Neural cell (in vitro differentiated cells): ENCODE results near the gene RFTN1. TPM values are rescaled to one million over a fixed set of nuclear protein-coding genes. Genes with fewer than 3 reads are reported as not detected.

Experiments used
- H2AFZ ChIP-seq: fragments of 200-600, 300-800 bp; sonication (generic), shearing (Covaris generic); 2 replicates; pipeline ENCODE4 v1.6.0; 2014; ENCODE audit warnings: low read depth, mild to moderate bottlenecking, antibody characterized with exemption, low read length, moderate library complexity
- H3F3A ChIP-seq: fragments of 200-600 bp; shearing (Covaris generic); 2 replicates; pipeline ENCODE4 v1.6.1; 2016; ENCODE audit warnings: mild to moderate bottlenecking, moderate library complexity, mixed read lengths, antibody characterized with exemption, low read length; ENCODE audit not compliant: insufficient read depth, poor library complexity, severe bottlenecking
- H3K27ac ChIP-seq: fragments of 200-600, 300-800 bp; sonication (generic), shearing (Covaris generic); 2 replicates; pipeline ENCODE4 v1.5.1; 2014; ENCODE audit warnings: mild to moderate bottlenecking, low read length, moderate library complexity
- H3K27me3 ChIP-seq: fragments of 300-800, 200-600 bp; sonication (generic), shearing (Covaris generic); 2 replicates; pipeline ENCODE4 v1.6.0; 2014; ENCODE audit warnings: mild to moderate bottlenecking, low read depth, low read length, moderate library complexity; ENCODE audit not compliant: insufficient read depth
- H3K36me3 ChIP-seq: fragments of 300-800, 200-600 bp; sonication (generic), shearing (Covaris generic); 2 replicates; pipeline ENCODE4 v1.5.1; 2014; ENCODE audit warnings: mild to moderate bottlenecking, antibody characterized with exemption, low read length, moderate library complexity; ENCODE audit not compliant: insufficient read depth
- H3K4me2 ChIP-seq: fragments of 300-800, 200-600 bp; sonication (generic), shearing (Covaris generic); 2 replicates; pipeline ENCODE4 v1.6.0; 2014; ENCODE audit warnings: mild to moderate bottlenecking, low read length
- H3K4me3 ChIP-seq: fragments of 300-800, 200-600 bp; sonication (generic), shearing (Covaris generic); 2 replicates; pipeline ENCODE4 v1.5.1; 2014; ENCODE audit warnings: mild to moderate bottlenecking, low read length, moderate library complexity
- H3K79me2 ChIP-seq: fragments of 200-600 bp; shearing (Covaris generic); replicated peaks from 2 replicates; pipeline ENCODE4 v1.6.0; 2014; ENCODE audit warnings: mild to moderate bottlenecking, low read length, moderate library complexity; ENCODE audit not compliant: insufficient read depth
- H3K9ac ChIP-seq: fragments of 300-800, 200-600 bp; sonication (generic), shearing (Covaris generic); 2 replicates; pipeline ENCODE4 v1.6.1; 2016; ENCODE audit warnings: mild to moderate bottlenecking, low read length, mixed read lengths
- H3K9me2 ChIP-seq: fragments of 200-600 bp; shearing (Covaris generic); 2 replicates; pipeline ENCODE4 v1.6.1; 2016; ENCODE audit warnings: mild to moderate bottlenecking, low read length, mixed read lengths; ENCODE audit not compliant: insufficient read depth
- H3K9me3 ChIP-seq: fragments of 200-600, 300-800 bp; sonication (generic), shearing (Covaris generic); 2 replicates; pipeline ENCODE4 v1.6.1; 2016; ENCODE audit warnings: mild to moderate bottlenecking, mixed run types, low read length, moderate library complexity, mixed read lengths
- H4K20me1 ChIP-seq: fragments of 200-600 bp; shearing (Covaris generic); 2 replicates; pipeline ENCODE4 v1.6.1; 2016; ENCODE audit warnings: mild to moderate bottlenecking, mixed run types; ENCODE audit not compliant: insufficient read depth
- EP300 ChIP-seq: fragments of 450-650 bp; conservative IDR thresholded peaks from 2 replicates; pipeline ENCODE4 v1.6.1; 2014; ENCODE audit warnings: antibody characterized with exemption, mild to moderate bottlenecking, moderate library complexity; ENCODE audit not compliant: poor library complexity, severe bottlenecking
- EZH2 ChIP-seq: fragments of 200-600, 300-800 bp; shearing (Covaris generic), sonication (generic); IDR thresholded peaks from 2 replicates; pipeline ENCODE4 v1.6.1; 2014; ENCODE audit warnings: antibody characterized with exemption, low read length, borderline replicate concordance, mild to moderate bottlenecking; ENCODE audit not compliant: insufficient read depth, poor library complexity, severe bottlenecking
- MXI1 ChIP-seq: fragments of 450-650 bp; conservative IDR thresholded peaks from 2 replicates; pipeline ENCODE4 v1.6.1; 2014; ENCODE audit warnings: antibody characterized with exemption, mild to moderate bottlenecking; ENCODE audit not compliant: poor library complexity, severe bottlenecking
- POLR2AphosphoS5 ChIP-seq: IDR thresholded peaks from 2 replicates; pipeline ENCODE4 v1.6.1; 2012
- RAD21 ChIP-seq: fragments of 450-650 bp; conservative IDR thresholded peaks from 2 replicates; pipeline ENCODE4 v1.6.1; 2014; ENCODE audit warnings: antibody characterized with exemption, mild to moderate bottlenecking, moderate library complexity
- SMC3 ChIP-seq: fragments of 450-650 bp; conservative IDR thresholded peaks from 2 replicates; pipeline ENCODE4 v1.6.1; 2014; ENCODE audit warnings: antibody characterized with exemption, mild to moderate bottlenecking, moderate library complexity; ENCODE audit not compliant: poor library complexity
- TAF1 ChIP-seq: IDR thresholded peaks from 2 replicates; pipeline ENCODE4 v1.6.1; 2012; ENCODE audit warnings: low read depth
- polyA plus RNA-seq: library from polyadenylated mRNA; depleted of rRNA; stranded (reverse); fragments of >200 nt; gene quantifications from 2 replicates; pipeline ENCODE4 v1.2.3, GENCODE V29; 2014
- TF ChIP-seq, protein P1 (sequence below): fragments of 450-650 bp; IDR thresholded peaks from 2 replicates; pipeline ENCODE4 v1.5.1; 2014; ENCODE audit warnings: antibody characterized with exemption, mild to moderate bottlenecking, moderate library complexity; ENCODE audit not compliant: poor library complexity, severe bottlenecking
- TF ChIP-seq, protein P2 (sequence below): IDR thresholded peaks from 2 replicates; pipeline ENCODE4 v1.6.1; 2012; ENCODE audit warnings: borderline replicate concordance

RFTN1 gene
- polyA plus RNA-seq, 1 donor from 2014 or later = 36.8 TPM

DNA sequence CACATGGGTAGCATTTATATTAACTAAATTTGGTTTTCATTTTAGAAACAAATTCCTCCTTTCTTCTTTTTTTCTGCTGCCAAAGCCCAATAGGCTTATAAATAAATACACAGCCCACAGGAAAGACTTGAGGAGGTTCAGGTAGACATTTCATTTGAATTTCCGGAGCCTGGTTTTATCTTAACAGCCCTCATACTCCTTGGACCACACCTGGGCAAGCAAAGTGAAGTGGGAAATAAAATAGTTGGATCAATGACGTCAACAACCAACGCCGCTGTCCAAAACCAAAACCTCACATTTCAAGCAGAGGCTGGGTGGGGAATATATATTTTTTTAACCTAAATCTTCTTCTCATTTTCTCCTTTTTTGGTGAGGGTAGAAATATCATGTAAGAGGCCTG lies 53.2 kb downstream of the RFTN1 start:
- Histone ChIP-seq H3F3A (no peaks in the 10 kb centered on the region), H3K79me2 (no peaks in the 10 kb centered on the region), H3K9ac (no peak overlapping the region), H2AFZ (no peak overlapping the region), H3K36me3 (no peaks in the 10 kb centered on the region), H3K9me2 (no peaks in the 10 kb centered on the region), H3K4me2 (no peak overlapping the region), H4K20me1 (no peaks in the 10 kb centered on the region), H3K27ac (no peak overlapping the region), H3K4me3 (no peak overlapping the region), H3K27me3 (no peaks in the 10 kb centered on the region), H3K9me3 (no peaks in the 10 kb centered on the region)
- TF ChIP-seq POLR2AphosphoS5 (no peak), MXI1 (no peak), TAF1 (no peak), EZH2 (no peak), RAD21 (no peak), SMC3 (no peak), EP300 (no peak)
- TF ChIP-seq, protein P1, sequence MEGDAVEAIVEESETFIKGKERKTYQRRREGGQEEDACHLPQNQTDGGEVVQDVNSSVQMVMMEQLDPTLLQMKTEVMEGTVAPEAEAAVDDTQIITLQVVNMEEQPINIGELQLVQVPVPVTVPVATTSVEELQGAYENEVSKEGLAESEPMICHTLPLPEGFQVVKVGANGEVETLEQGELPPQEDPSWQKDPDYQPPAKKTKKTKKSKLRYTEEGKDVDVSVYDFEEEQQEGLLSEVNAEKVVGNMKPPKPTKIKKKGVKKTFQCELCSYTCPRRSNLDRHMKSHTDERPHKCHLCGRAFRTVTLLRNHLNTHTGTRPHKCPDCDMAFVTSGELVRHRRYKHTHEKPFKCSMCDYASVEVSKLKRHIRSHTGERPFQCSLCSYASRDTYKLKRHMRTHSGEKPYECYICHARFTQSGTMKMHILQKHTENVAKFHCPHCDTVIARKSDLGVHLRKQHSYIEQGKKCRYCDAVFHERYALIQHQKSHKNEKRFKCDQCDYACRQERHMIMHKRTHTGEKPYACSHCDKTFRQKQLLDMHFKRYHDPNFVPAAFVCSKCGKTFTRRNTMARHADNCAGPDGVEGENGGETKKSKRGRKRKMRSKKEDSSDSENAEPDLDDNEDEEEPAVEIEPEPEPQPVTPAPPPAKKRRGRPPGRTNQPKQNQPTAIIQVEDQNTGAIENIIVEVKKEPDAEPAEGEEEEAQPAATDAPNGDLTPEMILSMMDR = no peak
- TF ChIP-seq, protein P2, sequence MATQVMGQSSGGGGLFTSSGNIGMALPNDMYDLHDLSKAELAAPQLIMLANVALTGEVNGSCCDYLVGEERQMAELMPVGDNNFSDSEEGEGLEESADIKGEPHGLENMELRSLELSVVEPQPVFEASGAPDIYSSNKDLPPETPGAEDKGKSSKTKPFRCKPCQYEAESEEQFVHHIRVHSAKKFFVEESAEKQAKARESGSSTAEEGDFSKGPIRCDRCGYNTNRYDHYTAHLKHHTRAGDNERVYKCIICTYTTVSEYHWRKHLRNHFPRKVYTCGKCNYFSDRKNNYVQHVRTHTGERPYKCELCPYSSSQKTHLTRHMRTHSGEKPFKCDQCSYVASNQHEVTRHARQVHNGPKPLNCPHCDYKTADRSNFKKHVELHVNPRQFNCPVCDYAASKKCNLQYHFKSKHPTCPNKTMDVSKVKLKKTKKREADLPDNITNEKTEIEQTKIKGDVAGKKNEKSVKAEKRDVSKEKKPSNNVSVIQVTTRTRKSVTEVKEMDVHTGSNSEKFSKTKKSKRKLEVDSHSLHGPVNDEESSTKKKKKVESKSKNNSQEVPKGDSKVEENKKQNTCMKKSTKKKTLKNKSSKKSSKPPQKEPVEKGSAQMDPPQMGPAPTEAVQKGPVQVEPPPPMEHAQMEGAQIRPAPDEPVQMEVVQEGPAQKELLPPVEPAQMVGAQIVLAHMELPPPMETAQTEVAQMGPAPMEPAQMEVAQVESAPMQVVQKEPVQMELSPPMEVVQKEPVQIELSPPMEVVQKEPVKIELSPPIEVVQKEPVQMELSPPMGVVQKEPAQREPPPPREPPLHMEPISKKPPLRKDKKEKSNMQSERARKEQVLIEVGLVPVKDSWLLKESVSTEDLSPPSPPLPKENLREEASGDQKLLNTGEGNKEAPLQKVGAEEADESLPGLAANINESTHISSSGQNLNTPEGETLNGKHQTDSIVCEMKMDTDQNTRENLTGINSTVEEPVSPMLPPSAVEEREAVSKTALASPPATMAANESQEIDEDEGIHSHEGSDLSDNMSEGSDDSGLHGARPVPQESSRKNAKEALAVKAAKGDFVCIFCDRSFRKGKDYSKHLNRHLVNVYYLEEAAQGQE = no peak

DNA sequence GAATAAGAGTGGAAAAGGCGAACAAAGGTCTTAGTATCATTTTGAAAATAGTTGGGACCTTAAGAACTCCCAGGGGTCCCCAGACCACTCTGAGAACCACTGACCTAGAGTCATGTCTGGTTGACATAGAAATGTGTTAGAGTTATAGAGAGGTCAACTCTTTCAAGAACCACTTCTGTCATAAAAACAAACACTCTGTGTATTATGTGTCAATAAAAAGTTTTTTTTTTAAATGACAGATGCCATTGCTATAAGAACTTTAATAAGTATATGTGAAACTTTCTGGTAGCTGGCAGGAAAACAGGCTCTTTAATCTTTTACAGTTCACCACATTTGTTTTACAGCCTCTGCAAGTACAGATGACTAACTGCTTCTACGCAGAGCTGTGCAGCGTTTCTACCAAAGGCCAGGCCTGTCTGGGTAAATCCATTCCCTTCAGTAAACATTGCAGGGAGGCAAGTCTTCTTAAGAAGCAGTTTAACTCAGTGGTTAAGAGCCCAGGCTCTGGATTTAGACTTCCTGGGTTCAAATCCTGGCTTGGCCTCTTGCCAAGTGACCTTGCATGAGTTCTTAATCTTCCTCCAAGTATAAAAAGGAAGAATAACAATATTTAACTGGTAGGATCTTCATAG lies 56.6 kb downstream of the RFTN1 start:
- Histone ChIP-seq H3K36me3 (no peaks in the 10 kb centered on the region), H2AFZ (no peak overlapping the region), H3K9me3 (no peaks in the 10 kb centered on the region), H3F3A (no peaks in the 10 kb centered on the region), H3K4me2 (no peak overlapping the region), H4K20me1 (no peaks in the 10 kb centered on the region), H3K9me2 (no peaks in the 10 kb centered on the region), H3K79me2 (no peaks in the 10 kb centered on the region), H3K9ac (no peak overlapping the region), H3K27ac (no peak overlapping the region), H3K4me3 (no peak overlapping the region), H3K27me3 (no peaks in the 10 kb centered on the region)
- TF ChIP-seq, protein P2 = no peak
- TF ChIP-seq RAD21 (no peak), POLR2AphosphoS5 (no peak), EP300 (no peak), TAF1 (no peak), EZH2 (no peak), SMC3 (no peak), MXI1 (no peak)
- TF ChIP-seq, protein P1 = no peak
